CD4-positive, alpha-beta T cell (primary cell): ENCODE measurements around the gene GABRD. TPM values are rescaled to one million over a fixed set of nuclear protein-coding genes. Genes with fewer than 3 reads are reported as not detected.
A peak's percentile ranks its signal among the peaks of the same experiment; 100 is the strongest.

Experiments
- ATAC-seq: fragments of 200-7000 bp; cut with Tn5 transposase; one replicate; pipeline ENCODE4 v1.10.0; 2022; ENCODE audit warnings: mild to moderate bottlenecking; ENCODE audit not compliant: poor library complexity
- CTCF ChIA-PET: fragments of 350-600 bp; sonication (Branson Sonifier 250); formaldehyde crosslinking; loops from one replicate; lab custom pipeline; 2021; ENCODE audit warnings: antibody characterized with exemption, inconsistent platforms; lab: Charles Lee
- POLR2A ChIA-PET: fragments of 350-600 bp; sonication (Branson Sonifier 250); formaldehyde crosslinking; loops from one replicate; lab custom pipeline; 2021; ENCODE audit warnings: antibody characterized with exemption, inconsistent platforms; lab: Charles Lee
- DNase-seq, 14 experiments: peaks; one replicate each; pipeline ENCODE4 v3.0.0-alpha.2; 2013 to 2020; ENCODE audit warnings: mixed read lengths in 2 of 14
- H3K27ac ChIP-seq, 2 donors: one replicate each; pipeline versions ENCODE4 v1.5.1 to v1.7.0; 2013; ENCODE audit warnings: low read length in 2 of 2, low read depth in 1 of 2, mild to moderate bottlenecking in 1 of 2
- H3K27me3 ChIP-seq, 2 experiments: 1 replicate in 1 of 2; 2 replicates in 1 of 2; pipeline versions ENCODE4 v1.6.1 to v1.7.0; 2013; ENCODE audit warnings: low read length in 2 of 2, control low read depth in 1 of 2, mild to moderate bottlenecking in 1 of 2, moderate library complexity in 1 of 2; ENCODE audit not compliant: insufficient read depth in 2 of 2, control insufficient read depth in 1 of 2
- H3K36me3 ChIP-seq: one replicate; pipeline ENCODE4 v1.6.1; 2013; ENCODE audit warnings: low read length, control low read depth; ENCODE audit not compliant: insufficient read depth
- H3K4me1 ChIP-seq: one replicate; pipeline ENCODE4 v1.6.1; 2013; ENCODE audit warnings: low read length, control low read depth; ENCODE audit not compliant: insufficient read depth
- H3K4me3 ChIP-seq: one replicate; pipeline ENCODE4 v1.5.1; 2013; ENCODE audit warnings: mild to moderate bottlenecking, low read length, moderate library complexity
- H3K9me3 ChIP-seq, 2 experiments: 1 replicate in 1 of 2; 2 replicates in 1 of 2; pipeline versions ENCODE4 v1.6.1 to v1.7.0; 2013; ENCODE audit warnings: low read length in 2 of 2, mild to moderate bottlenecking in 2 of 2, control low read depth in 1 of 2, moderate library complexity in 1 of 2; ENCODE audit not compliant: control insufficient read depth in 1 of 2, insufficient read depth in 1 of 2
- H3K27ac Mint-ChIP-seq: one replicate; pipeline ENCODE4 v1.8.0; 2020; ENCODE audit warnings: mixed read lengths
- H3K27me3 Mint-ChIP-seq: one replicate; pipeline ENCODE4 v1.8.0; 2021; ENCODE audit warnings: mixed read lengths
- H3K36me3 Mint-ChIP-seq: one replicate; pipeline ENCODE4 v1.8.0; 2021; ENCODE audit warnings: low read depth, mixed read lengths
- H3K4me1 Mint-ChIP-seq: one replicate; pipeline ENCODE4 v1.8.0; 2021; ENCODE audit warnings: low read depth, mixed read lengths
- H3K4me3 Mint-ChIP-seq: one replicate; pipeline ENCODE4 v1.8.0; 2020; ENCODE audit warnings: mild to moderate bottlenecking, mixed read lengths
- H3K9me3 Mint-ChIP-seq: one replicate; pipeline ENCODE4 v1.8.0; 2020; ENCODE audit warnings: mixed read lengths
- CTCF ChIP-seq: fragments of 200-600 bp; IDR thresholded peaks from one replicate; pipeline ENCODE4 v1.8.0; 2022; ENCODE audit warnings: antibody characterized with exemption, mild to moderate bottlenecking
- intact Hi-C, 2 experiments: fragments of 100-400 bp; cut with DNase I in 1 of 2; cut with micrococcal nuclease in 1 of 2; formaldehyde crosslinking; loops; one replicate each; pipeline versions ENCODE4 v1.15.1 to v1.9.0; 2023 to 2025; cut with DNase I, micrococcal nuclease
- total RNA-seq, 174 experiments: library from RNA in 2 of 174; stranded (reverse) in 2 of 174; gene quantifications; one replicate each; pipeline ENCODE4 v1.2.3 and lab custom pipeline; 2021 to 2026

The GABRD gene
- total RNA-seq, 2 experiments from 2014 or later = 0.38 to 0.42 TPM

- peaks cover 9% of the 10 kb centered on the region for H3K4me1 Mint-ChIP-seq
- no peak overlapping the region for H3K4me3 ChIP-seq
- H3K4me3 Mint-ChIP-seq = no peak overlapping the region
- H3K9me3 Mint-ChIP-seq = no peaks in the 10 kb centered on the region
- H3K27me3 ChIP-seq = peaks cover 11% of the 10 kb centered on the region in 2 experiments
- TF ChIP-seq CTCF = no peak
- DNase-seq = no peak
- H3K4me1 ChIP-seq = peaks cover 7% of the 10 kb centered on the region
- H3K27me3 Mint-ChIP-seq = peaks cover 20% of the 10 kb centered on the region
- H3K36me3 ChIP-seq = no peaks in the 10 kb centered on the region
- H3K9me3 ChIP-seq = peaks cover 0 to 14% of the 10 kb centered on the region in 2 experiments
- ATAC-seq = no peak
- intact Hi-C loops = no loop called here
- ChIA-PET CTCF (no interaction called here), POLR2A (no interaction called here)
- H3K27ac ChIP-seq = no peak overlapping the region
- no peaks in the 10 kb centered on the region for H3K36me3 Mint-ChIP-seq
- no peak overlapping the region for H3K27ac Mint-ChIP-seq
Observed at GRCh38 chr1:1986451-1987141, 32.5 kb upstream of the GABRD start.

GRCh38 chr1:1987142-1987510 lies 32.0 kb upstream of the GABRD start:
- Mint-ChIP-seq H3K9me3 (no peaks in the 10 kb centered on the region), H3K27me3 (peaks cover 20% of the 10 kb centered on the region), H3K4me3 (no peak overlapping the region), H3K4me1 (peaks cover 9% of the 10 kb centered on the region), H3K27ac (no peak overlapping the region), H3K36me3 (no peaks in the 10 kb centered on the region)
- DNase-seq = no peak
- Histone ChIP-seq H3K27ac (no peak overlapping the region), H3K4me1 (peaks cover 7% of the 10 kb centered on the region), H3K27me3 (peaks cover 11% of the 10 kb centered on the region in 2 experiments), H3K36me3 (no peaks in the 10 kb centered on the region), H3K9me3 (peaks cover 0 to 10% of the 10 kb centered on the region in 2 experiments), H3K4me3 (no peak overlapping the region)
- no peak for TF ChIP-seq CTCF
- ATAC-seq = no peak
- ChIA-PET CTCF (no interaction called here), POLR2A (no interaction called here)
- intact Hi-C loops = no loop called here

- Histone ChIP-seq H3K9me3 (peaks cover 0 to 5% of the 10 kb centered on the region in 2 experiments), H3K27me3 (peaks cover 11% of the 10 kb centered on the region in 2 experiments), H3K27ac (no peak overlapping the region), H3K36me3 (no peaks in the 10 kb centered on the region), H3K4me1 (peaks cover 7% of the 10 kb centered on the region), H3K4me3 (no peak overlapping the region)
- ATAC-seq (peak; percentile 43), DNase-seq (peak in 1 of 14 experiments; percentile 7)
- H3K4me1 Mint-ChIP-seq = peaks cover 9% of the 10 kb centered on the region
- ChIA-PET CTCF (interaction anchor here (1.5 kb wide), 1 partner anchor 57 kb away, joined by 3 read pairs; no protein-coding TSS in a partner anchor), POLR2A (no interaction called here)
- no peaks in the 10 kb centered on the region for H3K9me3 Mint-ChIP-seq
- H3K27me3 Mint-ChIP-seq = peaks cover 20% of the 10 kb centered on the region
- H3K27ac Mint-ChIP-seq = no peak overlapping the region
- no peak overlapping the region for H3K4me3 Mint-ChIP-seq
- H3K36me3 Mint-ChIP-seq = no peaks in the 10 kb centered on the region
- intact Hi-C loops = no loop called here
- no peak for TF ChIP-seq CTCF
Observed at GRCh38 chr1:1988061-1988945, 30.8 kb upstream of the GABRD start.
